H1 (cell line): ENCODE measurements around the gene C17orf114.
A peak's percentile ranks its signal among the peaks of the same experiment; 100 is the strongest.

ENCODE experiments used
- CTCF ChIA-PET: fragments of 300-600 bp; sonication (Branson Sonifier 250); formaldehyde crosslinking; loops from one replicate; lab custom pipeline; 2021; ENCODE audit not compliant: partially characterized antibody; lab: Charles Lee
- POLR2A ChIA-PET: fragments of 300-600 bp; sonication (Branson Sonifier 250); formaldehyde crosslinking; loops from one replicate; lab custom pipeline; 2021; ENCODE audit warnings: inconsistent platforms; ENCODE audit not compliant: partially characterized antibody; lab: Charles Lee
- DNase-seq, 2 experiments: peaks; one replicate each; pipeline versions ENCODE4 v3.0.0 to v3.0.0-alpha.2; 2010 to 2022; ENCODE audit warnings: low spot score in 2 of 2, low read depth in 1 of 2, mixed read lengths in 1 of 2
- FAIRE-seq: peaks from 2 replicates; lab custom pipeline; 2011; peaks lifted over from hg19 to GRCh38; lab: Jason Lieb, UNC
- H2AFZ ChIP-seq: 2 replicates; pipeline ENCODE4 v1.8.1; 2012; ENCODE audit warnings: low read length, inconsistent platforms
- H2AK5ac ChIP-seq: 2 replicates; pipeline ENCODE4 v1.6.1; 2013; ENCODE audit warnings: low read depth, low read length
- H2BK120ac ChIP-seq: replicated peaks from 2 replicates; pipeline ENCODE3; 2013; ENCODE audit warnings: low read depth, low read length, inconsistent platforms
- H2BK12ac ChIP-seq: 2 replicates; pipeline ENCODE4 v1.6.1; 2013; ENCODE audit warnings: low read depth, low read length
- H2BK15ac ChIP-seq: 2 replicates; pipeline ENCODE4 v1.6.1; 2013; ENCODE audit warnings: low read length
- H2BK20ac ChIP-seq: 2 replicates; pipeline ENCODE4 v1.6.1; 2013; ENCODE audit warnings: low read length
- H2BK5ac ChIP-seq: 2 replicates; pipeline ENCODE4 v1.6.1; 2013; ENCODE audit warnings: low read depth, low read length
- H3K14ac ChIP-seq: 2 replicates; pipeline ENCODE4 v1.6.1; 2013; ENCODE audit warnings: inconsistent platforms; ENCODE audit not compliant: insufficient read length
- H3K18ac ChIP-seq: 2 replicates; pipeline ENCODE4 v1.6.1; 2013; ENCODE audit warnings: low read length; ENCODE audit errors: extremely low read depth
- H3K23ac ChIP-seq: 2 replicates; pipeline ENCODE4 v1.6.1; 2013; ENCODE audit warnings: inconsistent platforms; ENCODE audit not compliant: insufficient read length
- H3K23me2 ChIP-seq: 2 replicates; pipeline ENCODE4 v1.6.1; 2013; ENCODE audit warnings: low read depth, low read length
- H3K27ac ChIP-seq: 2 replicates; pipeline ENCODE4 v1.6.1; 2011; ENCODE audit warnings: low read depth, low read length, inconsistent platforms
- H3K27me3 ChIP-seq, 4 experiments: replicated peaks in 1 of 4; 1 replicate in 1 of 4; 2 replicates in 3 of 4; pipeline versions ENCODE4 v1.6.1 to v1.8.1; 2011 to 2013; ENCODE audit warnings: low read length in 3 of 4, mild to moderate bottlenecking in 3 of 4, inconsistent platforms in 2 of 4, mixed read lengths in 2 of 4, moderate library complexity in 1 of 4; ENCODE audit not compliant: control insufficient read depth in 3 of 4, insufficient read depth in 3 of 4; ENCODE audit errors: extremely low read depth in 1 of 4
- H3K36me3 ChIP-seq, 4 experiments: 2 replicates each; pipeline versions ENCODE4 v1.6.1 to v1.8.1; 2011 to 2013; ENCODE audit warnings: mild to moderate bottlenecking in 4 of 4, low read length in 3 of 4, moderate library complexity in 2 of 4, control low read depth in 1 of 4, inconsistent platforms in 1 of 4; ENCODE audit not compliant: insufficient read depth in 4 of 4, control insufficient read depth in 2 of 4
- H3K4ac ChIP-seq: replicated peaks from 2 replicates; pipeline ENCODE3; 2013; ENCODE audit warnings: low read length, low read depth, mixed read lengths, inconsistent platforms; ENCODE audit not compliant: insufficient read length
- H3K4me1 ChIP-seq, 4 experiments: replicated peaks in 1 of 4; 1 replicate in 1 of 4; 2 replicates in 3 of 4; pipeline versions ENCODE4 v1.6.1 to v1.8.1; 2011 to 2013; ENCODE audit warnings: low read length in 3 of 4, inconsistent platforms in 2 of 4, mixed read lengths in 1 of 4; ENCODE audit not compliant: insufficient read depth in 4 of 4, control insufficient read depth in 3 of 4
- H3K4me2 ChIP-seq, 2 experiments: 2 replicates each; pipeline versions ENCODE4 v1.6.1 to v1.8.1; 2011 to 2013; ENCODE audit warnings: low read depth in 2 of 2, low read length in 2 of 2, control low read depth in 1 of 2, inconsistent platforms in 1 of 2, mild to moderate bottlenecking in 1 of 2; ENCODE audit not compliant: insufficient read depth in 1 of 2
- H3K4me3 ChIP-seq, 4 experiments: fragments of 200-600, 300-600 bp in 1 of 4; sonication (generic), shearing (Covaris generic), sonication (Bioruptor Twin) in 1 of 4; 2 replicates each; pipeline versions ENCODE4 v1.5.1 to v1.8.1; 2011 to 2016; ENCODE audit warnings: low read length in 4 of 4, low read depth in 3 of 4, control low read depth in 2 of 4, inconsistent platforms in 2 of 4, mild to moderate bottlenecking in 2 of 4, mixed read lengths in 1 of 4, moderate library complexity in 1 of 4; ENCODE audit not compliant: insufficient read depth in 2 of 4; ENCODE audit errors: extremely low read depth in 1 of 4
- H3K56ac ChIP-seq: replicated peaks from 2 replicates; pipeline ENCODE3; 2013; ENCODE audit warnings: low read depth, mild to moderate bottlenecking, mixed read lengths, low read length, inconsistent platforms; ENCODE audit not compliant: insufficient read length
- H3K79me1 ChIP-seq: 2 replicates; pipeline ENCODE4 v1.6.1; 2013; ENCODE audit warnings: low read depth, low read length, control low read depth
- H3K79me2 ChIP-seq, 2 experiments: 2 replicates each; pipeline versions ENCODE4 v1.6.1 to v1.8.1; 2012 to 2013; ENCODE audit warnings: low read length in 2 of 2, mild to moderate bottlenecking in 2 of 2, inconsistent platforms in 1 of 2; ENCODE audit not compliant: insufficient read depth in 2 of 2, control insufficient read depth in 1 of 2
- H3K9ac ChIP-seq, 4 experiments: replicated peaks in 1 of 4; 1 replicate in 1 of 4; 2 replicates in 3 of 4; pipeline versions ENCODE4 v1.6.1 to v1.8.1; 2011 to 2013; ENCODE audit warnings: low read depth in 3 of 4, low read length in 3 of 4, control low read depth in 2 of 4, mild to moderate bottlenecking in 2 of 4, moderate library complexity in 2 of 4, inconsistent platforms in 1 of 4; ENCODE audit errors: extremely low read depth in 1 of 4
- H3K9me3 ChIP-seq, 2 experiments: 2 replicates each; pipeline versions ENCODE4 v1.6.1 to v1.8.1; 2012 to 2013; ENCODE audit warnings: mild to moderate bottlenecking in 2 of 2, moderate library complexity in 2 of 2, control low read depth in 1 of 2, inconsistent platforms in 1 of 2, low read depth in 1 of 2, low read length in 1 of 2, mixed read lengths in 1 of 2; ENCODE audit not compliant: insufficient read depth in 2 of 2
- H4K20me1 ChIP-seq, 2 experiments: replicated peaks in 1 of 2; 2 replicates each; pipeline versions ENCODE3 to v1.8.1; 2011 to 2013; ENCODE audit warnings: inconsistent platforms in 2 of 2, low read length in 2 of 2, mild to moderate bottlenecking in 1 of 2; ENCODE audit not compliant: insufficient read depth in 2 of 2, control insufficient read depth in 1 of 2
- H4K5ac ChIP-seq: 2 replicates; pipeline ENCODE4 v1.6.1; 2013; ENCODE audit warnings: low read length, low read depth, mixed read lengths, inconsistent platforms; ENCODE audit not compliant: insufficient read length
- H4K8ac ChIP-seq: 2 replicates; pipeline ENCODE4 v1.8.0; 2013; ENCODE audit warnings: mild to moderate bottlenecking, moderate library complexity, low read length, inconsistent platforms; ENCODE audit not compliant: insufficient read depth; ENCODE audit errors: extremely low read depth
- H4K91ac ChIP-seq: replicated peaks from 2 replicates; pipeline ENCODE3; 2013; ENCODE audit warnings: low read length, mixed read lengths, inconsistent platforms; ENCODE audit not compliant: insufficient read length
- BCL11A ChIP-seq, 2 experiments: IDR thresholded peaks; one replicate each; pipeline ENCODE4 v1.6.1; 2011; ENCODE audit warnings: low read depth in 2 of 2, low read length in 2 of 2, mild to moderate bottlenecking in 2 of 2
- CHD1 ChIP-seq: IDR thresholded peaks from 2 replicates; pipeline ENCODE4 v1.6.1; 2012; ENCODE audit warnings: low read depth, low read length, improper control_type of control experiment
- EGR1 ChIP-seq: IDR thresholded peaks from 2 replicates; pipeline ENCODE4 v1.6.1; 2011; ENCODE audit warnings: low read depth, low read length, borderline replicate concordance
- GABPA ChIP-seq: IDR thresholded peaks from 2 replicates; pipeline ENCODE4 v1.6.1; 2011; ENCODE audit warnings: mild to moderate bottlenecking, low read length, moderate library complexity, borderline replicate concordance; ENCODE audit not compliant: insufficient read depth
- JUN ChIP-seq: IDR thresholded peaks from 2 replicates; pipeline ENCODE4 v1.6.1; 2011; ENCODE audit warnings: low read depth, mild to moderate bottlenecking, improper control_type of control experiment, low read length
- KDM4A ChIP-seq: IDR thresholded peaks from one replicate; pipeline ENCODE4 v1.7.1; 2012; ENCODE audit warnings: low read depth, mild to moderate bottlenecking, moderate library complexity, low read length, inconsistent platforms; ENCODE audit not compliant: severe bottlenecking
- RFX5 ChIP-seq: IDR thresholded peaks from 2 replicates; pipeline ENCODE4 v1.6.1; 2011; ENCODE audit warnings: low read depth, low read length, improper control_type of control experiment, borderline replicate concordance
- SIRT6 ChIP-seq: IDR thresholded peaks from one replicate; pipeline ENCODE4 v1.7.1; 2012; ENCODE audit warnings: low read length, inconsistent platforms
- SRF ChIP-seq: IDR thresholded peaks from 2 replicates; pipeline ENCODE4 v1.6.1; 2011; ENCODE audit warnings: mild to moderate bottlenecking, low read depth, low read length, moderate library complexity
- SUZ12 ChIP-seq: fragments of 200-600 bp; sonication (generic); IDR thresholded peaks from 2 replicates; pipeline ENCODE4 v1.6.1; 2012; ENCODE audit warnings: mild to moderate bottlenecking, inconsistent platforms, low read length, moderate library complexity, mixed read lengths
- WGBS, 2 experiments: shearing (Covaris generic) in 1 of 2; methylation state at CpG; one replicate each; pipeline versions ENCODE4 v1.1.6 to v1.1.7; 2013 to 2015; ENCODE audit warnings: low lambda C conversion rate in 2 of 2, mixed read lengths in 2 of 2, inconsistent platforms in 1 of 2, low coverage in 1 of 2, missing lambda C conversion rate in 1 of 2; ENCODE audit not compliant: insufficient replicate concordance in 2 of 2, insufficient coverage in 1 of 2, insufficient read length in 1 of 2; ENCODE audit errors: extremely low coverage in 1 of 2, missing lambda C conversion rate in 1 of 2; 5-methylcytosine and 5-hydroxymethylcytosine counted together
- TF ChIP-seq, protein P1 (sequence below): IDR thresholded peaks from 2 replicates; pipeline ENCODE4 v1.6.1; 2011; ENCODE audit warnings: low read depth, mild to moderate bottlenecking, low read length; ENCODE audit not compliant: insufficient read depth

C17orf114 gene

GRCh38 chr17:4786106-4786511, 16.0 kb downstream of the C17orf114 start, which contains the start of gene VMO1:
Gene VMO1, minus strand, starts transcription at chr17:4786364. Its CDS starts 12 bp downstream, at chr17:4786352.
- Histone ChIP-seq H4K20me1 (peaks cover 0 to 2% of the 10 kb centered on the region in 2 experiments), H2BK15ac (peak within 1 kb of the TSS; percentile 72; the same call in 1 of the 2 replicates), H4K91ac (no peak within 1 kb of the TSS), H3K14ac (no peak within 1 kb of the TSS), H3K4ac (no peak within 1 kb of the TSS), H3K56ac (no peak within 1 kb of the TSS), H3K79me2 (no peaks in the 10 kb centered on the region), H3K27me3 (peaks cover 3 to 29% (median 18%) of the 10 kb centered on the region in 4 experiments; a peak in 6 of 7 replicates), H3K4me2 (no peak within 1 kb of the TSS), H3K9me3 (no peaks in the 10 kb centered on the region), H2BK20ac (no peak within 1 kb of the TSS), H3K79me1 (no peaks in the 10 kb centered on the region), H2AFZ (no peak within 1 kb of the TSS), H4K5ac (no peak within 1 kb of the TSS), H3K4me3 (no peak within 1 kb of the TSS), H3K27ac (no peak within 1 kb of the TSS), H3K4me1 (peaks cover 0 to 15% (median 8%) of the 10 kb centered on the region in 4 experiments; a peak in 5 of 7 replicates), H2AK5ac (no peak within 1 kb of the TSS; the same call in 1 of the 2 replicates), H2BK12ac (peak within 1 kb of the TSS; percentile 97), H4K8ac (peak within 1 kb of the TSS; percentile 11; the same call in 1 of the 2 replicates), H2BK120ac (no peak within 1 kb of the TSS), H3K36me3 (no peaks in the 10 kb centered on the region), H3K23me2 (peaks cover 17% of the 10 kb centered on the region), H3K9ac (no peak within 1 kb of the TSS), H3K23ac (no peak within 1 kb of the TSS), H2BK5ac (no peak within 1 kb of the TSS), H3K18ac (no peak within 1 kb of the TSS; the same call in 1 of the 2 replicates)
- FAIRE-seq (no peak), DNase-seq (no peak)
- ChIA-PET POLR2A (interaction anchor here (1.3 to 1.6 kb wide), 2 partner anchors 14 to 123 kb away, joined by 3 to 5 read pairs; partner anchors contain the start of gene TM4SF5), CTCF (interaction anchor here (0.7 to 4.8 kb wide), 12 partner anchors 8 to 119 kb away, joined by 3 to 27 read pairs (median 4); no protein-coding TSS in a partner anchor)
- 91% methylated on average over 24 of the region's 24 CpGs; no CpG with 5 or more reads in 1 of the 2 experiments for WGBS, 2 experiments
- TF ChIP-seq JUN, result no peak
- no peak for TF ChIP-seq BCL11A (IDR thresholded peaks at IDR 0.05; ENCODE audit: low read depth in 2 of 2, low read length in 2 of 2)
- TF ChIP-seq SUZ12, result no peak
- no peak for TF ChIP-seq SRF
- TF ChIP-seq SIRT6, result no peak
- TF ChIP-seq GABPA, result no peak
- no peak for TF ChIP-seq KDM4A
- TF ChIP-seq CHD1, result no peak
- no peak for TF ChIP-seq RFX5
- no peak for TF ChIP-seq EGR1
- TF ChIP-seq, protein P1, sequence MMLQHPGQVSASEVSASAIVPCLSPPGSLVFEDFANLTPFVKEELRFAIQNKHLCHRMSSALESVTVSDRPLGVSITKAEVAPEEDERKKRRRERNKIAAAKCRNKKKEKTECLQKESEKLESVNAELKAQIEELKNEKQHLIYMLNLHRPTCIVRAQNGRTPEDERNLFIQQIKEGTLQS, result no peak
